Transverse colon (tissue), 4 donors: ENCODE data around the gene LRRC17.

Source experiments
- CTCF ChIP-seq, 5 experiments: fragments of 200-600 bp in 3 of 5; fragments of 450-650 bp in 2 of 5; sonication (generic) in 3 of 5; IDR thresholded peaks; 1 replicate in 2 of 5; 2 replicates in 3 of 5; pipeline ENCODE4 v1.5.1; 2016 to 2017; ENCODE audit warnings: antibody characterized with exemption in 5 of 5, inconsistent platforms in 3 of 5, mild to moderate bottlenecking in 2 of 5, moderate library complexity in 1 of 5
- POLR2AphosphoS5 ChIP-seq, 3 donors: sonication (generic); formaldehyde crosslinking; IDR thresholded peaks; one replicate each; pipeline ENCODE4 v1.6.1; 2016; ENCODE audit warnings: antibody characterized with exemption in 3 of 3

DNA sequence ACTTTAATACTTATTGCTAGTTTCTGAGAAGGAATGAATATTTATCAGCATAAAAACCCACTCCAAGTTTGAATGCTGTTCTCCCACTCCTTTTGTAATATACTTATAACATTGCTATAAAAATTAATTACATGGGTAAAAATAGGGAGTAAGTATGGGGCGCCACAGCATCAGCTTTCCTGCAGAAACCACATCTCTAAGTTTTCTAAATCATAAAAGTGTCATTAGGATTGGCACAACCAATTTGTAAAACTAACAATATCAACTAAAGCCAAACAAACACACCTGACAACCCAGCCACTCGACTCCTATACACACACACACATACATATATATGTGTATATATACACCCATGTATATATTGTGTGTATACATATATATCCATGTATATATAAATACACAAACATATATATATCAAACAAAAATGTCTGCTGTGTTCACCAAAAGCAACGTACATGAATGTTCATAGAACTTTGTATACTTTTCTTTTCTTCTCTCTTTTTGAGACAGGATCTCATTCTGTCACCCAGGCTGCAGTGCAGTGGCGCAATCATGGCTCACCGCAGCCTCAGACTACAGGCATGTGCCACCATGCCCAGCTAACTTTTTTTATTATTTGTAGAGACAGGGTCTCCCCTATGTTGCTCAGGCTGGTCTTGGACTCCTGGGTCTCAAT, 14.8 kb upstream of the LRRC17 start:
- TF ChIP-seq CTCF (IDR thresholded peaks at IDR 0.05) (no peak), POLR2AphosphoS5 (IDR thresholded peaks at IDR 0.05) (no peak)
